Measurements from ENCODE around the gene FLACC1. TPM values are rescaled to one million over a fixed set of nuclear protein-coding genes. Genes with fewer than 3 reads are reported as not detected.
"Not testable (repeated sequence)": the region's sequence is repeated elsewhere in the genome, so short reads cannot be mapped to it uniquely, and the experiment has no call there.

The FLACC1 gene
- total and polyA plus RNA-seq, 2 experiments from 2014 or later = 0.10 to 0.27 TPM

GRCh38 chr2:201298462-201299052 is 58.6 kb downstream of the FLACC1 start (continued):
- TF ChIP-seq ZNF462 (CRISPR knock-in tag; IDR thresholded peaks at IDR 0.05) (no peak), CTCF (conservative IDR thresholded peaks at IDR 0.05; ENCODE audit: low read depth in 2 of 2) (no peak), ZNF114 (CRISPR knock-in tag; IDR thresholded peaks at IDR 0.05) (no peak), EZH2 (IDR thresholded peaks at IDR 0.05; ENCODE audit: low read depth, unreplicated experiment) (no peak), JUNB (IDR thresholded peaks at IDR 0.05; ENCODE audit: unreplicated experiment) (no peak)

GRCh38 chr2:201290457-201291148 is 66.5 kb downstream of the FLACC1 start:
- Mint-ChIP-seq H3K36me3 (ENCODE audit: low read depth) (peaks cover 16% of the 10 kb centered on the region; the same call in 2 of the 3 replicates), H3K9me3 (peaks cover 35% of the 10 kb centered on the region)
- DNase-seq (ENCODE audit: low spot score); H3K27me3 ChIP-seq (ENCODE audit: insufficient read depth); H3F3A ChIP-seq (replicated peaks; ENCODE audit: low read depth); H3K4me1 ChIP-seq (ENCODE audit: insufficient read depth); H3K36me3 ChIP-seq (ENCODE audit: insufficient read depth); H3K4me3 Mint-ChIP-seq; H3K9me2 ChIP-seq (ENCODE audit: insufficient read depth); H3K27ac ChIP-seq (ENCODE audit: low read depth); H3K27ac Mint-ChIP-seq; H4K20me1 ChIP-seq (replicated peaks; ENCODE audit: insufficient read depth); H3K79me2 ChIP-seq (replicated peaks; ENCODE audit: insufficient read depth); H3K27me3 Mint-ChIP-seq (ENCODE audit: insufficient read depth, low read depth, poor library complexity); H3K4me1 Mint-ChIP-seq; H3K4me3 ChIP-seq; ATAC-seq; H3K4me2 ChIP-seq; H2AFZ ChIP-seq: not testable (repeated sequence)
